Ureter (tissue), 1 donor: ENCODE data around the gene XAGE3. TPM values are rescaled to one million over a fixed set of nuclear protein-coding genes. Genes with fewer than 3 reads are reported as not detected.
A peak's percentile ranks its signal among the peaks of the same experiment; 100 is the strongest.
"Not testable (repeated sequence)": the region's sequence is repeated elsewhere in the genome, so short reads cannot be mapped to it uniquely, and the experiment has no call there.

Experiments
- DNase-seq: peaks from one replicate; pipeline ENCODE4 v3.0.0-alpha.2; 2020; ENCODE audit warnings: low spot score
- total RNA-seq: library from RNA; stranded (reverse); gene quantifications from one replicate; pipeline ENCODE4 v1.2.4, GENCODE V29; 2023
- donor health status: DM: yes; HTN: yes; CAD: no.

Gene XAGE3, protein sequence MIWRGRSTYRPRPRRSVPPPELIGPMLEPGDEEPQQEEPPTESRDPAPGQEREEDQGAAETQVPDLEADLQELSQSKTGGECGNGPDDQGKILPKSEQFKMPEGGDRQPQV
- total RNA-seq = not detected

DNA sequence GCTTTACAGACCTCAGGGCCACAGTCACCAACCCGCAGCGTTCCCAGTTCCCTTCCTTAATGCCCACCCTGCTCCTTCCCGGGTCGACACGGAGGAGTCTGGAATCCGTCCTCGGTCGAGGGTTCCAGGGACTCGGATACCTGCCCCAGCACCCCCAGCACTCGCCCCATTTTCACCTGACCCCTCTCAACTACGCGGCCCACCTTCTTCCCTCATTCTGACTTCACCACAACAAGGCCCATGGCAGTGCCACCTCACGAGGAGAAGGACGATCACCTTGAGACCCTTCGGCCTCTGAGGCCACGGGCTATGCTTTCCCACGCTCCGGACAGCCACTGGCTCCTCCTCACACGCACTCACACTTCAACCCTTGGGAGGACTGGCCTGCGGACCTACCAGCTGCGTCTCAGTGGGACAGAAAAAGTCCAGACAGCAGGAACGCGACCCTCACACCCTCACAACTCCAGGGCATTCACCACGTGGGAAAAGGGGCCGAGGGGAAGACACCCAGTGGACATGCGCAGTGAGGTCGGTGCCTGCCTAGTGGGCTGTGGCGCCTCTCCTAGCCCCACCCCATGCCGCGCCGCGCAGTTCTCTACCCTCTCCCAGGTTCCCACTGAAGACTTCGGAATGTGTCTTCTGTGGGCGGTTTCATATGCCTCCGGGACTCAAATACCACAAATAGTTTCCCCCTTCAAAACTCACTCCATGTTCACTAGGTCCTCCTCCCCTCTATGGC is at the start of gene XAGE3:
Gene XAGE3, minus strand, starts transcription at position 474 of the 739 bp plus-strand sequence. CDS start 950 bp downstream, outside the sequence.
- DNase-seq = no peak

DNA sequence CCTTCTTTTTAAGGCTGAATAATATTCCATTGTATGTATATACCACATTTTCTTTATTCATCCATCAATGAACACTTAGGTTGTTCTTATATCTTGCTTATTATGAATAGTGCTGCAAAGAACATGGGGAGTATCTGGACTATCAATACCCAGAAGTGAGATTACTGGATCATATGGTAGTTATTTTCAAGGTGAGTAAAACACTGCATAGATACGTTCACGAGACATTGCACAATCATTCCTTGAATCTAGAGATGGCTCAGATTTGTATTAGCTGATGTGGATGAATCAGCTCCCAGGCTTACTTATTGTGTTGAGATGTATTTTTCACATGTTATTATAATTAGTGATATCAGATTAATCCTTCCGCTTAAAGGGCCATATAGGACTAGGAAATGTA is 46.8 kb upstream of the XAGE3 start:
- DNase-seq = not testable (repeated sequence)

DNA sequence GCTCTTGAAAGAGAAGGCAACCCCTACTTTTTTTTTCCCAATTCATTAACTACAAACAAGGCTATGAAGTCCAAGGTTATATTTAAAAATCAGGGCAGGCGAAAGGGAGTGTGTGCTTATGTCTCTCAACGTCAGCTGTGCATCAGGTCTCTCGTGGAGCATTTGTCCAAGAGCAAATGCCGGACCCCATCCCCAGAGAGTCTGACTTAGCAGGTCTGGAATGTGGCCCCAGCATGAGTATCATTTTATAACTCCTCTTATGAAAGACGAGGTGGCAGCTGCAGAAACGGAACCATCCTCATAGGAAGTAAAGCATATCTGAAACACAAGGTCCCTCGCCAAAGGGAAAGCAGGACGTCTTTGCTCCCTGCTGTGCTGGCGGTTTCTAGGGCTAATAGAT is 45.8 kb upstream of the XAGE3 start:
- not testable (repeated sequence) for DNase-seq

DNA sequence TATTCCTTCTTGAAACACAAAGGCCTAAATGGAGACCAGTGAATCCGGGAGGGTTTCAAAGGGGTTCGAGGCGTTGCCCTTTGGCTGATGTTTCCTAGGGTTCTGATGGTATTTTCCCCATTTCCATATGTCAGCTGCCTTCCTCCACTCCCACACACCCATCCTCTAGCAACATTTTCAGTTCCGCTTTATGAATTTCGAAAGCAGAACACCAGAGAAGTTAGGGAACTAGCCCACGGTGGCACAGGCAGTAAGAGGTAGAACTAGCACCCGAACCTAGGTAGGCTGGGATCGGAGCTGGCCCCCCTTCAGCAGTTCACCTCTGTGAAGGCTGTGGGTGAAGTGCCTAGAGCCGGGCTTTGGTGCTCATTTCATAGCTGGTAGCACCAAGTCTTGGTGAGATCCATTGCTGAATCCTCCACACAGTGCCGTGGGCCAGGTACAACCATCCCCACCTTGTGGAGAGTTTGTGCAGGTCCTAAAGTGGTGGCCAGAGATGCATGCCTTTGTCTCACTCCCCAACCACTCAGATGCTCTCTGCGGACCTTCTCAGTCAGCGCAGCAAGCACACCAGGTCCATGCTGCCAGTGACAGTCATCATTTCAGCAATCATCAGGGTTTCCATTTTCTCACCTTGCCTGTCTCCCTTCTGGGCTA is 41.6 kb upstream of the XAGE3 start:
- not testable (repeated sequence) for DNase-seq

DNA sequence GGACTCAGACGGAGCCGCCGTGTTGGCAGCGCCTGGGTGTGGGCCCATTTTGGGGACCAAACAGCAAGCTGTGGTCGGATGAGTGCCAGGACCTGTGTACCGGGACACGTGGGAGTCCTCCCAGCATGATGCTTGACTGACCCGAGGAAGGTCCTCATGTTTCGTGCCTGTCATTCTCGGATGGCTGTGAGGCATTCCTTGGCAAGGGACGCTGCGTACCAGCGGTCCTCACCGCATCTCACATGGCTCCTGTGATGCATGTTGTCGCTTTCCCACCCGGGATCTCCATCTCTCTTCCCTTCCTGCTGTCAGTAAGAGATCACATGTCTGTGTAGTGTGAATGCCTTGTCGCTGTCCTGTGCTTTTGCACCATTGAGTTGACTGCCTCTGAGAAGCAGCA is 40.0 kb upstream of the XAGE3 start:
- not testable (repeated sequence) for DNase-seq

DNA sequence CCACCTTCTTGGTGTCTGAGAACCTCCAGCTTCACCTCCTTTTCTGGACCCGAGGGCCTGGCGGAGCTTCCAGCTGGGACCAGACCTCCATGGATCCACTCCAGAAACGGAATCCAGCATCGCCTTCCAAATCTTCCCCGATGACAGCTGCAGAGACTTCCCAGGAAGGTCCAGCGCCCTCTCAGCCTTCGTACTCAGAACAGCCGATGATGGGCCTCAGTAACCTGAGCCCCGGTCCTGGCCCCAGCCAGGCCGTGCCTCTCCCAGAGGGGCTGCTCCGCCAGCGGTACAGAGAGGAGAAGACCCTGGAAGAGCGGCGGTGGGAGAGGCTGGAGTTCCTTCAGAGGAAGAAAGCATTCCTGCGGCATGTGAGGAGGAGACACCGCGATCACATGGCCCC is 39.3 kb upstream of the XAGE3 start:
- DNase-seq = not testable (repeated sequence)

DNA sequence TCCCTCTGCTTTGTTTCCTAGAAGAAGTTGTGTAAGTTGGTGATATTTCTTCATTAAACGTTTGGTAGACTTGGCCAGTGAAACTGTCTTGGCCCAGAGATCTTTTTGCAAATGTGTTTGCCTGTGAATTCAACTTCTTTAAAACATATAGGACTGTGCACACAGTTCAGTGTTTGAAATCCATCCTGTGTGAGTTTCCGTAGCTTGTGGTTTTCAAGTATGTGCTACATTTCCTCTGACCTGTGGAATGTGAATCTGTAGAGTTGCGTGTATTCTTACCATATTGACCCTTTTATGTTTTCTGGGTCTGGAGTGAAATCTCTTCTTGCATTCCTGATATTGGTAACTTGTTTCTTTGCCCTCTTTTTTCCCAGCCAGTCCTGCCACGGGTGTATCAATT is 38.2 kb upstream of the XAGE3 start:
- not testable (repeated sequence) for DNase-seq

DNA sequence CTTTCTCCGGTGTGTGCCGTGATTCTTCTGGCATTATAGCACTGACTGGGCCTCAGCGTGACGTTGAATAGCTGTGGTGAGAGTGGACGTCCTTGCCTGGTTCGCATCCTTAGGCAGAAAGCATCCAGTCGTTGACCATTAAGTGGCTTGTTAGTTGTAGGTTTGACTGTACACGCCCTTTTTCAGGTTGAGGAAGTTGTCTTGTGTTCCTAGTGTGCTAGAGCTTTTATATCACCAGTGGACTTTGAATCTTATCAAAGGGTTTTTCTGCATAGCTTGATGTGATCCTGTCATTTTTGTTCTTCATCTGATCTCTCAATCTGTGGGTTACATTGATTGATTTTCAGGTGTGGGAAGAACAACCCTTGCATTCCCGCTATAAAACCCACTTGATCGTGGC is 37.6 kb upstream of the XAGE3 start:
- DNase-seq = not testable (repeated sequence)

DNA sequence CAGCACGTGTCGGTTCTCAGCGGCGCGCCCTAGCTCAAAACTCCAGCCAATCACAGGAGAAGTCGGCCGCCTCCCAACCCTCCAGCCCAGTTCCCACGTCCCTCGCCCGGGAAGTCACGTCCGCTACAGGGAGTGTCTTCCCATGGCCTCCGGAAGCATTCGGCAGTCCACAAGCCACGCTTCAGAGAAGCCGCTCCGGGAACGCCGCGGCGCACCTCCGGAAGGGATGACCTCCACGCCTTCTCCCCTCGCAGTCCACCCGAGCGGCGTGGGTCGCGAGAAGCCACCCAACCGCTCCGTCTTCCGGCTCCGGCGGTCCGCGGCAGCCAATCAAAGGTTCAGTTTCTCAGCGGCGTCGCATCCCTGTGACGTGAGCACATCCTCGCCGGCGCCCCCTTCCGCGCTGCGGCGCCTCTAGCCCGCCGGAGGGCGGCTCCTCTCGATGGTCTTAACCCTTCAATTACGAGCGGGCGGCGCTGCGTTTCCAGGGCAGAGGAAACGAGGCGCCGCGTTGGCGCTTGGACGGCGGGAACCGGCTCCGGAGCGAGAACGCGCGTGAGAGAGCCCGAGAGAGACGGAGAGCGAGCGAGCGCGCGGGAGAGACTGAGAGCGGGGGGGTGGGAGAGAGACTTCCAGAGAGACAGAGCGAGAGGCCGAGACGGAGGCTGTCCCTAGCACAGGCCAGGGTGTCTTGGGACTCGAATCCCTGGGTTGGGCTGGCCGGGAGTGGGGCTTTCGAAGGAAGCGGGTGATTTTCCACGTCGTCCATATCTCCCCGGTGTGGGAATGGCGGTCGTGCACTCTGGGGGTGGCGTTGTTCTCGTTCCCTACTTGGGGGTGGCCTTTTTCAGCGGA is 29.2 kb upstream of the XAGE3 start, which contains the start of gene FAM156B:
Gene FAM156B, plus strand, starts transcription at position 476 of the 855 bp plus-strand sequence. CDS start 9,896 bp downstream, outside the sequence.
- not testable (repeated sequence) for DNase-seq

DNA sequence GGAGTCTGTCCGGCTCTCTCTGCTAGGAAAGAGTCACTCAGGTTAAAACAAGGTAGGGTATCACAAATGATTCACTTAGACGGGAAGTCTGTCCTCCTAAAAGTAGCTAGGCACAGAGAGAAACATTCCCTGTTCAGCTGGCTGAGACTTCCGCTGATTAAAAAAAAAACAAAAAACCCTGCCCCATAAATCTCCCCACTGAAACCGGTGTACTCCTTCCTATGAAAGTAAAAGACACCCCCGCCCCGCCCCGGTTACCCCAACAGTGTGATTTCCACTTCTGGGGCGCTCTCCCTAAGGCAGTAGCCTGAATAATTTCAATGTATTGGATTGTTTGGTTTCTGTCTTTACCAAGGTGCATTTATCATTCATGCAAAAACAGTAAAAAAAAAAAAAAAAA is 28.6 kb upstream of the XAGE3 start:
- DNase-seq = not testable (repeated sequence)

DNA sequence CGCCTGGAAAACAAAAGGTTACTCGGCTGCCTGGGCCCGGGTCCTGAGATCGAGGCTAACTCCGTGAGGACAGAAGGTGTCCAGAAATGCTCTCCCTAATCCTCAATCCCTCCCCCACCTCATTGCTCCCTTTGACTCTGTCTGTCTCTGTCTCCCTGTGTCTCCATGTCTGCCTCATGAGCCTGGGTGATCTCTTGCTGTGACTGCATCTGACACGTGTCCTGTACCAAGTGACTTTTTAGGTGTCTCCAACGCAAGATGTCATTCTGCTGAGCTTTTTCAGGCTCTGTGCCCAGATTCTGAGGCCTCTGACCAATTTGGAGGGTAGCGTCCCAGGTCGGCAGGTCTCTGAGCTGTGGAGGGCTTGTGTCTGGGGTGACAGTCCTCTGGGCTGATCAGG is 20.2 kb upstream of the XAGE3 start:
- not testable (repeated sequence) for DNase-seq

DNA sequence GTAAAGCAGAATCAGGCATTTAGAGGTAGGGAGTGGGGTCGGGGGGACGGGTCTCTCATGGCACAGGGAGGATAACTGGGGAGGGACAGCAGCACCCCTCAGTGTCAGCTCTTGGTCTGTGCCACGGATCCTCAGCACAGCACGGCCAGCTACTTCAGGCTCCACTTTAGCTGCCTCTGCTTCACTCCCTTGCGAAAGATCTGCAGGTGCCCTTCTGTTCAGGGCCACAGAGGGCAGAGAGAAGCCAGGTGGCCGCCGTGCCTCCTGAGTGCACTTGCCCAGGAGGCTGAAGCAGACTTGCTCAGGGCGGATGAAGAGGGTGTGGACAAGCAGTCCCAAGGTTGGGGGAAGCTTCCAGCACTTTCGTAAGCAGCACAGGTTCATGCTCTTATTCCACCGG is 19.6 kb upstream of the XAGE3 start:
- not testable (repeated sequence) for DNase-seq

DNA sequence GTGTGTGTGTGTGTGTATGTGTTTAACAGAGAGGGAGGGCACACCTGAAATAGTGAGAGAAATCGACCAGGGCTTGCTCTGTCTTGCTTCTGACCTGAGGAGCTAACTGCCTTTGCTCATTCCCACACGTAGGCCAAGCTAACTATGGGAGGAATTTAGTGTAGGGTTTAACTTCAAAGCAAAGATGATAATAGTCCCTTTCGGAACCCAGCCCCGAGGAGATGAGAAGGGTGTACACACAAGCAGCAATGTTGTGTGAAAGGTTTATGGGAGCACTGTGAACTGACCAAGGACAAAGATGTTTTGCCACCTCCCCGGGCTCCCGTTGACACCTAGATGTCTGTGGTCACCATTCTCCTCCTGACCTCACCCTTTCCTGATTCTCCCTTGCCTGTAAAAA is 8.5 kb upstream of the XAGE3 start:
- peak; percentile 43 for DNase-seq

DNA sequence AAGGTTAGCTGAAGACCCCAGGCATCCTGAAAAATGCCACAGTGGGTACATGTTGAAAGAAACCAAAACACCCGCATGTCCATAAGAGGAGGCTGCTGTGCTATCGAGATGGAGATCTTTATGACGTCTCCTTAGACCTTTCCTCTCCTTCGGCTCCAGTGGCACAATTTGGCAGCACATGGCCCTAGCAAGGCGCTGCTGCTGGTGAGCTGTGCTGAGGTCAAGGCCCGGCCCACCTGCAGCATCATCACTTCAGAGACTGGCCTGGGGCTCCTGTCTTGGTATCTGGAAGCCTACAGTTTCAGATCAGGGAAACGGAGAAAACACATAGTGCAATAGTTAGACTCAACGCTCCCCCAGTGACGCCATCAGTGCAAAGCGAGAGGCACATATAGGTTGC is 7.6 kb upstream of the XAGE3 start:
- DNase-seq = not testable (repeated sequence)

DNA sequence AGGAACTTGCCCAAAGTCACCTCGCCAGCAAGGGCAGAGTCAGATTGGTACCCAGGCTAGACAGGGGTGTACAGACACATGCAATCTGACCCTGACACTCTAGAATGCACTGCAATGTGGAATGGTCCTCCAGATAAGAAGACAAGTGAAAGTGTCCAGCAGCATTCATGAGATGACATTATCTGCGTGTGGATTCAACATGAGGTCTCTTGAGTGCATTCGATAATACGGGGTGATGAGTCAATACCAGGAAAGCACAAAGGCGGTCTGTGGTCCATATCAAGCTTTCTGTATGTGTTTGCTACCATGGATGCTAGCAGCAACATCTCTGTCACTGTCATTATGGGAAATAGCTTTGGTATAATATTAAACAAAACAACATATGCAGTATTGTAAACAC is 6.8 kb upstream of the XAGE3 start:
- no peak for DNase-seq

DNA sequence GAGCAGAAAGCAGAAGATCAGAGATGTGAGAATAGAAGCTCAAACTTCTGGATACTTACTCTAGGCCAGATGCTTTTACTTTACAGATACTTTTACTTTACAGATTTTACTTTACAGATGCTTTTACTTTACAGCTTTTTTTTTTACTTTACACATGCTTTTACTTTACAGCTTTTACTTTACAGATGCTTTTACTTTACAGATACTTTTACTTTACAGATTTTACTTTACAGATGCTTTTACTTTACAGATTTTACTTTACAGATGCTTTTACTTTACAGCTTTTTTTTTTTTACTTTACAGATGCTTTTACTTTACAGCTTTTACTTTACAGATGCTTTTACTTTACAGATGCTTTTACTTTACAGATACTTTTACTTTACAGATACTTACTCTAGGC is 5.9 kb upstream of the XAGE3 start:
- DNase-seq = not testable (repeated sequence)

DNA sequence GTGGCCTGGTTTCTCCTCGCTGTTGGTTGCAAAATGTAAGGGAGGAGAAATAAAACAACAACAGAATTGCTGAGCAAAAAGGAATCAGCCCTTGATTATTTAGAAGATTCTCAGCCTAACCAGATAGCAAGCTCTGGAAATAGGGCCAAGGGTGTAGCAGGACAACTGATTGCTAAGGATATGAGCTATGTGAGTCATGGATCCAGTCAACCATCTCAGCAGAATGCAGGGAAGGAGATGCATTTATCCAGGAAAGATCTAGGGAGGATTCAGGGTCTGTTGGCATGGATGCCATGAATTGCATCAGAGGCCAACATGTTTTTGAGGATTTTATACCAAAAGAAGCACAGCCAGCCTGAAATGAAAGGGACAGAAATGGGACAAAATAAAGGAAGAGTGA is 2.2 kb upstream of the XAGE3 start:
- DNase-seq = no peak

DNA sequence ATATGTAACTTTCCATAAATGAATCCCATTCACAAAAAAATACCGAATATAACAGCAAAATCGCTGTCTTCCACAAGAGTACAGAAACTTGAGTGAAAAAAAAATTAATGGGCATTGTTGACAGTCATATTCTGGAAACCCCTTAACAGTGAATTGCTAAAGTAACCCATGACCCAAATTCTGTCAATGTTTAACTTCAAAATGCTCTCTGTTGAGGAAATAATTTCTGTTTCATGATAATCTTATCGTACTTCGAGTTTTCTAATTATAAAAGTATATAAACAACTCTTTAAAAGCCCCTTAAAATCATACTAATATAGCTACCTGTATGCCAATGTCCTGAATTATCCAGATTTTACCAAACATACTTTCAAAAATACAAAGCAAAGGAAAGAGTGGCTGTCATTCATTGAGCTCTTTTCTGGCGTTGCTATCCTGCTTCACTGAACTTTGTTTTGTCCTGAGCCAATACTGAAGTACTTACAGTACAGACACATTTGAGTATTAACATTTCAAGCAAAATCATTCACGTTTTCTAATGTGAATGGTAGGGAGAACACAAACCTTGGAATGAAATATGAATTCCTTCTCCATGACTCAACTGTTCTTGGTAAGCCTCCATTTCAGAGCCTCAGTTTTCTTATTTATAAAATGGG is 2.4 kb downstream of the XAGE3 start:
- DNase-seq = no peak

DNA sequence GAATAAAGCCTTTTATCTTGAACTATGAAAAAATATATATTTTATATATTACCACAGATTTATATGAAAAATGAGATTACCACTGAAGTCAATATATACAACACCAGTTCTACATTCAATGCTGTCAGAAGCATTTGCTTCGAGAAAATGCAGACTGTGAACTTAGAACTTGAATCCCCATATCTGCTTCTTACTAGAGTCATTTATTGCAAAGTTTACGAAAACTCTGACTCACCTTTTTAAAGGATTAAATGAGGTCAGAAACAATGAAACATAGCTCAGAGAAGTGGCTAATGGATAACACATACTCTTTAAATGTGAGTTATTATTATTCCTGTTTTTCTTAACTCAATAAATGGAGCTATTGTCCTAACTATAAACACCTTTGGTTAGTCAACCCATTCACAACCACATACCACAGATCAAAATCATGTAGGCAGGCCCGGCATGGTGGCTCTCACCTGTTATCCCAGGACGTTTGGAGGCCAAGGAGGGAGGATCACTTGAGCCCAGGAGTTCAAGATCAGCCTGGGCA is 10.8 kb downstream of the XAGE3 start:
- not testable (repeated sequence) for DNase-seq

DNA sequence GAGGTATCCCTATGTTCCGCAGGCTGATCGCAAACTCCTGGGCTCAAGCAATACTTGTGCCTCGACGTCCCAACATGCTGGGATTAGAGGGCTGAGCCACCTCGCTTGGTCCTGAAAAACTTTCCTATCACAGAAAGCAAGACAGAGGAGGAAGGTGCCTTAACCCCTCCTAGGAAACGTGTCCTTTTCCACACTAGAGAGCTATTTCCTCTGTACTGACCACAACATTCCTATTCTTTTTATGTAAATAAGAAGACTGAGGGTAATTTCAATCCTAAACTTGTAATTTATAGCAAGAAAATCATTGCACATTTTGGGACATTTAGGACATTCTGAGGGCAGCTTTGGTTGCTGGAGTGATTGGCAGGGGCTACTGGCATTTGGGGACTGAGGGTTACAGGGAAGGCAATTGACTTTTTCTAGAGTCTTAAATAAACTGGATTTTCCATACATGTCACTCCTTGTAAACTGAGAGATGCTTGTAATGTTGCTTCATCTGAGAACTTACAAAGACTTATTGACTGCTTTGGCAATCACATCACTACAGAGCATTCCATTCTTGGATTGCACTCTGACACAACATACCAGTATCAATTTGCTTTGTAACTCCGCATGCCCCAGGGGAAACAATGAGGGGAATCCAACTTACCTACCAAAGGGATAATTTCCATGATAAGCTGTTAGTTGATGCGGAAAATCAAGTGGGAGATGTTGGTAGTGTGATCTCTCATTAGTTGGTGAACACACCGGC is 15.6 kb downstream of the XAGE3 start:
- no peak for DNase-seq
